GM12892 (cell line): ENCODE measurements around the gene STK10.

Source experiments
- POLR2A ChIP-seq: IDR thresholded peaks from 2 replicates; pipeline ENCODE4 v1.6.1; 2011; ENCODE audit warnings: low read depth, low read length, control low read depth
- POLR2AphosphoS5 ChIP-seq: IDR thresholded peaks from 2 replicates; pipeline ENCODE4 v1.6.1; 2011; ENCODE audit warnings: low read depth, low read length, control low read depth
- TAF1 ChIP-seq: IDR thresholded peaks from 2 replicates; pipeline ENCODE4 v1.6.1; 2011; ENCODE audit warnings: low read depth, mild to moderate bottlenecking, control low read depth, low read length, borderline replicate concordance

DNA sequence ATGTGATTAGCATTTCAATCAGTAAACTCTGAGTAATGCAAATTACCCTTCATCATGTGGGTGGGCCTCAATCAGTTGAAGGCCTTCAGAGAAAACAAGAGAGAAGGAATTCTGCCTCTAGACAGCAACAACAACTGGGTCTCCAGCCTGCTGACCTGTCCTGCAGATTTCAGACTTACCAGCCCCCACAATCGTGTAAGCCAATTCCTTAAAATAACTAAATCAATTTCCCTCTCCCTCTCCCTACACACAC, 139.9 kb downstream of the STK10 start:
- TF ChIP-seq POLR2AphosphoS5 (no peak), TAF1 (no peak), POLR2A (no peak)
